Skin epidermis (tissue), 12 donors: ENCODE results near the gene DYRK1B.
A peak's percentile ranks its signal among the peaks of the same experiment; 100 is the strongest.
"Not testable (repeated sequence)": the region's sequence is repeated elsewhere in the genome, so short reads cannot be mapped to it uniquely, and the experiment has no call there.

Experiments used
- H3K27ac ChIP-seq, 21 experiments: fragments of 200-600 bp; sonication (generic) in 11 of 21; one replicate each; pipeline ENCODE4 v1.5.0; 2020; ENCODE audit warnings: mild to moderate bottlenecking in 3 of 21, inconsistent platforms in 2 of 21, moderate library complexity in 2 of 21
- H3K4me3 ChIP-seq, 7 experiments: fragments of 200-600 bp; sonication (generic) in 2 of 7; one replicate each; pipeline ENCODE4 v1.5.0; 2020; ENCODE audit warnings: inconsistent platforms in 2 of 7, mild to moderate bottlenecking in 2 of 7, moderate library complexity in 1 of 7

Gene DYRK1B

DNA sequence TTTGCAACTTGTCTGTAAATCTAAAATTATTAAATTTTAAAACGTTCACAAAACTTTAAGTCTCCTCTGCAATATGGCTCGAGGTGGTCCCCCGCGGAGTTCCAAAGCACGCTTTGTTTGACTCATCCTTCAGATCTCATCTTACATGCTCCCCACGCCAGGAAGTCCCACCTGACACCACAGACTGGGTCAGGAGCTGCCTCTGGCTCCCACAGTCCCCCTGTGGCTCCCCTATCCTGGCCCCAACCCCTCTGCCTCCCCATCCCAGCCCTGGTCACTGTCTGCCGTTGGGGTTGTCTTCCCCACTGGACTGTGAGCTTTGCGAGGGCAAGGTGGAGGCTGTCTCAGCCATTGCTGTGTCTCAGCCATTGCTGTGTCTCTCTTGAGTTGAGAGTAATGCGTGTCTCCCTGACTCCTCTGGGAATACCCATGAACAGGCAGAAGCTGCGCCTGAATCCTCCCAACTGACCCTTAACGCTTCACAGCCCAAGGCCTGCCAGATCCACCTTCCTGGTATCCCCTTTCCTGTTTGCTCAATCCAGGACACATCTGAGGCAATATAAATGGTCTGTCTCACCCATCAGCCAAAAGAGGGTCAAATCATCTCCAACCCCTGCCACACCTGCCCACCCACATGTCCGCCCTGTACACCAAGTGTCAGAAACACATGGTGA is 15.9 kb downstream of the DYRK1B start:
- Histone ChIP-seq H3K27ac (no peak overlapping the region), H3K4me3 (no peak overlapping the region)

DNA sequence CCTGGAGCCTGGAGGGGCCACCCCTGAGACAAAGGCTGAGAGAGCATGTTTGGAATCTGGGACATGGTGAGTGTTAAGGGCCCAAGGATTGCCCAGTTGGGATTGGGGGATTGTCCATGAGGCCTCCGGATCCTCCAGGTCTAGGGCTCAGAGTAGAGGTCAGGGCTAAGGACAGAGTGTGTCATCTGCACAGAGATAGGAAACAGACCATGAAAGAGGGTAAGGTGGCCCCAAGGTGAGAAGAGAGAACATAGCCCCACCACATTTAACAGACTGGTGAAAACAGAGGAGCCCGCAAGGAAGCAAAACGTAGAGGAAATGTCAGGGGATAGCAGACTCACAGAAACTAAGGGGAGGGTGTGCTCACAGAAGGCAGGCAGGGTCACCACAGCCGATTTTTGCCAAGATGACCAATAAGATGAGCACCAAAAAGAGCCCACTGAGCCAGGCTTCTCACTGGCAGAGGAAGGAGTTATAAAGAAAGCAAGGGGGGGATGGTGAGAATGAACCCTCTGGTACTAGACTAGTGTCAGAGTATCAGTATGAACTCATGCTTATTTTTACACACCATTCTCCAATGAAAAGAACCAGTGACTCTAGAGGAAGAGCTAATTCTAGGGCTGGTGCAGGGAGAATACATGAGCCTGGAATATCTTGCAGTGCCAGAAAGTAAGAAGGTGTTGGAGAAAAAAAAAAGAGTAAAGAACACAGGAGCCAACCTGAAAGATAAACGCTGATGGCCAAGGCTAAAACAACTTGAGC is 17.5 kb downstream of the DYRK1B start:
- Histone ChIP-seq H3K4me3 (no peak overlapping the region), H3K27ac (no peak overlapping the region)

DNA sequence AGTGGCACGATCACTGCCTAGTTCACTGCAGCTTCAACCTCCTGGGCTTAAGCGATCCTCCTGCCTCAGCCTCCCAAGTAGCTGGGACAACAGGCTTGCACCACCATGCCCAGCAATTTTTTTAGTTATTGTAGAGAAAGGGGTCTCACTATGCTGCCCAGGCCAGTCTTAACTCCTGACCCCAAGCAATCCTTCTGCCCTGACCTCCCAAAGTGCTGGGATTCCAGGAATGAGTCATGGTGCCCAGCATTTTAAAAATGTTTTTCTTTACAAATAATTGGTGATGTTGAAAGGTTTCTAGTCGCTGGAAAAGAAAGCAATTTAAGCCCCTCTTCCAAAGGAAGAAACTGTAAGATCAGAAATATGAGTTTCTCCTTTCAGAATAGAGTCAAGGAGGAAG is 19.4 kb downstream of the DYRK1B start:
- no peak overlapping the region for H3K27ac ChIP-seq
- H3K4me3 ChIP-seq, result no peak overlapping the region

DNA sequence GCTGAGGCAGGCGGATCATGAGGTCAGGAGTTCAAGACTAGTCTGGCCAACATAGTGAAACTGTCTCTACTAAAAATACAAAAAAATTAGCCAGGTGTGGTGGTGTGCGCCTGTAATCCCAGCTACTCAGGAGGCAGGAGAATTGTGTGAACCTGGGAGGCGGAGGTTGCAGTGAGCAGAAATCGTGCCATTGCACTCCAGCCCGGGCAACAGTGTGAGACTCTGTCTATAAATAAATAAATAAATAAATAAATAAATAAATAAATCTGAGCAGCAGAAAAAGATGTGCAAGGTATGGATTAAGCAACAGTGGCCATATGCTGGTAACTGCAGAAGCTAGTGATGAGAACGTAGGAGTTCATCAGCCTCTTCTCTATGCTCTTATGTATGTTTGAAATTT is 19.9 kb downstream of the DYRK1B start:
- not testable (repeated sequence) for H3K27ac ChIP-seq

DNA sequence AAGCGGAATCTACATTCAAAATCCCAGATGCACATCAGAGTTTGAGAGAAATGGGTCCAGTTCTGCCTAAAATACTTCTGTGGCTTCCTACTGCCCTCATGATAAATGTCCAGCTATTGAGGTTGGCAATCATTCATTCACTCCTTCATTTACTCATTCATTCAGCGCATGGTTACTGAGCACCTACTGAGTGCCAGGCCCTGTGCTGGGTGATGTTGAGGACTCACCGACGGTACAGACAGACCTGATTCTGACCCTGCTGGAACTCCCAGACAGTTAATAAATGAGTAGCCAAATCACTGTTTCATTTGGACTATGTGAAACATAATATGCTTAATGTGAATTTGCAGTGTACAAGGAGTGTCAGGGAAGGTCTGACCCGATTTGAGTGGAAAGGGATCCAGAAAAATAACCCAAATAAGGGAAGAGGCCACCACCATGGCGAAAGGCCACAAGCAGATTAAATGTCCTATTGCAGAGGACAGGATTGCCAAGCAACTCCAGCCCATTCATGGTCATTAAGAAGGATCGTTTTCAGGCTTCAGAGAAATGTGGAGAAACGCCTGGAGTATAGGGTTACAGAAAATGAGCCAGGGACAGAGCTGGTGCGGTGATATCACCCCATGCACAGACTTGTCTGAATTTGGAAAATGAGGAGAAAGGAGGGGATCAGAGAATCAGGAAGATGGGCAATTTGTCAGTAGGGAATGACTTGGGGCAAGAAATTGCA is 20.5 kb downstream of the DYRK1B start:
- Histone ChIP-seq H3K4me3 (no peak overlapping the region), H3K27ac (no peak overlapping the region)

More for the DNA sequence above, 19.9 kb downstream of the DYRK1B start:
- H3K4me3 ChIP-seq, result not testable (repeated sequence)

DNA sequence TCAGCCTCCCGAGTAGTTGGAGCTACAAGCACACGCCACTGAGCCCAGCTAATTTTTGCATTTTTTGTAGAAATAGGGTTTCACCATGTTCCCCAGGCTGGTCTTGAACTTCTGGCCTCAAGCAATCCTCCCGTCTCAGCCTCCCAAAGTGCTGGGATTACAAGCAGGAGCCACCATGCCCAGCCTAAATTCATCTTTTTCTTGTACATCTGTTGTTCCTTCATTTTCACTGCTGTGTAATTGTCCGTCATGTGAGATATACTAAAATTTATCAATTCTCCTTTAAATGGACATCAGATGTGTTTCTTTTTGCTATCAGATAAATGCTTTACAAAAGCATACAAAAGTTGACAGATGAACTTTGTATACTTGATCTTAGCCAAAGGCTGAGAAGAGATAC is 22.9 kb downstream of the DYRK1B start:
- H3K4me3 ChIP-seq, result no peak overlapping the region
- no peak overlapping the region for H3K27ac ChIP-seq

DNA sequence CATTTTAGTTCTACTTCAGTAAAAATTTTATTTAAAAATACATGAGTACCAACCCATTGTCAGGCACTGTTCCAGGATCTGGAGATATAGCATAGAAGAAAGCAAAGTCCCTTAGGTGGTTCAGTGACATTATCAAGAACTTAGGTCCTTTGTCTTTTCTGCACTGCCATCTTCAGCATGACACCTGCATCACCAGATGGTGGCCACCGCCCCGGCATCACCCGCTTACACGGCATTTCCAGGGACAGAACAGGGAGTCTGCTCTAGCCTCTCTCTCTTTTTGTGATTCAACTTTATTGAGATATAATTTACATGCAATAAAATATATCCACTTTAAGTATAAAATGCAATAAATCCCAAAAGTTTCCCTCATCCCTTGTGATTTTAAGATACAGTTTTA is 23.5 kb downstream of the DYRK1B start:
- Histone ChIP-seq H3K27ac (no peak overlapping the region), H3K4me3 (no peak overlapping the region)

DNA sequence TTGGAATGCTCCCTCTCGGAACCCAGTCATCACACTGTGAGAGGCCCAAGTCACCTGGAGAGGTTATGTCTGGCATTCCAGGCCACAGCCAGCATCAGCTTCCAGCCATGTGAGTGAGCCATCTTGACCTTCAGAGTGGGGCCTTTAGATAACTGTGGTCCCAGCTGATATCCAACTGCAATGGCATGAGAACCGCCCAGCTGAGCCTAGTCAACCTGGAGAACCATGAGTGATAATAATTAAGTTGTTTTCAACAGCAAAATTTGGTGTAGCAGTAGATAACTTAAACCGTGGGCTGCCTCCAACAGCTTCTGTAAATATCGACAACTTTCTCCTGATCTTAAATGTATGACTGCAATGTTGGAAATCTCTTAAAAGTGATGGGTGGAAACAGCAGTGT is 24.6 kb downstream of the DYRK1B start:
- no peak overlapping the region for H3K27ac ChIP-seq

DNA sequence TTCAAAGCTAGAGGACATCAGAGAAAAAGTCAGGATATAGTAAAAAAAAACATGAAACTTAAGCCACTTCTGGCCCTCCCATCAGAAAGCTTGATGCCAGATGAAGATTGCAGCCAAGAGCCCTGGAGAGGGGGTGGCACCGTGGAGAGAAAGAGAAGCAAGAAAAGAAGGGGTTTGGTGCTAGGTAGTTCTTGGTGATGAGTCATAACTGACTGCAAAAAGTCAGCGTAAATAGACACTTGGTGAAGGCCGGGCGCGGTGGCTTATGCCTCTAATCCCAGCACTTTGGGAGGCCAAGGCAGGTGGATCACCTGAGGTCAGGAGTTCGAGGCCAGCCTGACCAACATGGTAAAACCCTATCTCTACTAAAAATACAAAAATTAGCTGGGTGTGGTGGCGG is 25.3 kb downstream of the DYRK1B start:
- not testable (repeated sequence) for H3K27ac ChIP-seq, H3K4me3 ChIP-seq

More for the DNA sequence above, 24.6 kb downstream of the DYRK1B start:
- H3K4me3 ChIP-seq, result no peak overlapping the region

DNA sequence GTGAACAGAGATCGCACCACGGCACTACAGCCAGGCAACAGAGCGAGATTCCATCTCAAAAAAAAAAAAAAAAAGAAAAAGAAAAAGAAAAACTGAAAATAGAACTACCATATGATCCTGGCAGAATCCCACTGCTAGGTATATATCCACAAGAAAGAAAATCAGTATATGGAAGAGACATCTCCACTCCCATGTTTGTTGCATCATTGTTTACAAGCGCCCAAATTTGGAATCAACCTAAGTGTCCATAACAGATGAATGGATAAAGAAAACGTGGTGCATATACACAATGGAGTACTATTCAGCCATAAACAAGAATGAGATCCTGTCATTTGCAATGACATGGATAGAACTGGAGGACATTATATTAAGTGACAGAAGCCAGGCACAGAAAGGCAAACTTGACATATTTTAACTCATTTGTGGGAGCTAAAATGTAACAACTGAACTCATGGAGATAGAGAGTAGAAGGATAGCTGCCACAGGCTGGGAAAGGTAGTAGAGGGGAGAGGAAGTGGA is 26.1 kb downstream of the DYRK1B start:
- Histone ChIP-seq H3K4me3 (no peak overlapping the region), H3K27ac (no peak overlapping the region)

DNA sequence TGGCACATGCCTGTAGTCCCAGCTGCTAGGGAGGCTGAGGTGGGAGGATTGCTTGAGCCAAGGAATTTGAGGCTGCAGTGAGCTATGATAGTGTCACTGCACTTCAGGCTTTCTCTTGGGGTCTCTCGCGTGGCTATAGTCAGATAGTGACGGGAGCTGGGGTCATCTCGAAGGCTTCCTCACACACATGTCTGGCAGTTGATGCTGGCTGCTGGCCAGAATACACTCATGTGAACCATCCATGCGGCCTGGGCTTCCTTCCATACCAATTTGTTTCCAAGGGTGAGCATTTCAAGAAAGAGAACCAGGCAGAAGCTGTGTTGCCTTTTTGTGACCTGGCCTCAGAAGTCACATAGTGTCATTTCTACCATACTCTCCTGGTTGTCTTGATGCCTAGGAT is 28.9 kb downstream of the DYRK1B start:
- no peak overlapping the region for H3K4me3 ChIP-seq

DNA sequence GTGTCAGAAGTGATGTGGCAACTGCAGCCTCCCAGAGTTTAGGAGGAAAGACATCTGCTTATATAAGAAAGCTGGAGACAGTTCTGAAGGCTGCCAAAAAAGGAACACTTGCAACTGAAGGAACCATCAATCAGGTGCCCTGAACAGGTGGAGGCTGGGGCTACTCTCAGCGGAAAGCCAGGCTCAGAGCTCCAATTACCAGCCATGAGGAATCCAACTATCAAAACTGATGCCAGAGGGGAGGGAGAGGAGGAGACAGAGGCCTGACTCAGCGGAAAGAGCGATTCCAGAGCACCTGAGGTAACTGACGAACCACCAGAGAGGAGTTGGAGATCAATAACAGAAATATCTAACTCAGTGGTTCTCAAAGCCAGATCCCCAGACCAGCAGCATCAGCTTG is 31.0 kb downstream of the DYRK1B start:
- Histone ChIP-seq H3K4me3 (no peak overlapping the region), H3K27ac (no peak overlapping the region)

More for the DNA sequence above, 28.9 kb downstream of the DYRK1B start:
- H3K27ac ChIP-seq, result no peak overlapping the region

DNA sequence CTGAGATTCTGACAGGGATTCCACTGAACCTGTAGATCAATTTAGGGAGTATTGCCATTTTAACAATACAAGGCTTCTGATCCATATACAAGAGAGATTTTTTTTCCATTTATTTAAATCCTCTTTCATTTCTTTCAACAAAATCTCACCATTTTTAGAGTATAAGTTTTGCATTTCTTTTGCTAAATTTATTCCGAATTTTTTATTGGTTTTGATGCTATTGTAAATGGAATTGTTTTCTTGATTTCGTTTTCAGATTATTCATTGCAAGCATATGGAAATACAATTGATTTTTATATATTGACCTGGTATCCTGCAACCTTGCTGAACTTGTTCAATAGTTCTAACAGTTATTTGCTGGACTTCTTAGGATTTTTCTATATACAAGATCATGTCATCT is 36.9 kb downstream of the DYRK1B start:
- Histone ChIP-seq H3K4me3 (no peak overlapping the region), H3K27ac (no peak overlapping the region)

DNA sequence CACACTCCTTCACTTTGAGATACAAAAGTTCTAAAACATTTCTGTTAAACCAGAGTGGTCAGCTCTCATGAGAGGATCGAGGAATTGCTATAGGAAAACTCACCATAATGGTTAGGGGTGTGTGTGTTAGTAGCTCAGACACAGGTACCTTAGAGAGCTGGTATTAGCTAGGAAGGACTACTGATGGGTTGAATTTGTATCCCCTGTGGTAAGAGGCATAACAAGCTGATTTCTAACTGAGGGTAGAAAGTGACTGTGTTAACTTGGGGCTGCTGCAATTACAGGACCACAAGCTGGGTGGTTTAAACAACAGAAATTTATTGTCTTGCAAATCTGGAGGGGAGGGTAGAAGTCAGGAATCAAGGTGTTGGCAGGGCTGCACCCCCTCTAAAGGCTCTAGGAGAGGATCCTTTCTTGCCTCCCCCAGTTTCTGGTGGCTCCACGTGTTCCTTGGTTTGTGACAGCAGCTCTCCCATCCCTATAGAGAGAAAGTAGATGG is 37.9 kb downstream of the DYRK1B start:
- H3K27ac ChIP-seq, result no peak overlapping the region
- no peak overlapping the region for H3K4me3 ChIP-seq

DNA sequence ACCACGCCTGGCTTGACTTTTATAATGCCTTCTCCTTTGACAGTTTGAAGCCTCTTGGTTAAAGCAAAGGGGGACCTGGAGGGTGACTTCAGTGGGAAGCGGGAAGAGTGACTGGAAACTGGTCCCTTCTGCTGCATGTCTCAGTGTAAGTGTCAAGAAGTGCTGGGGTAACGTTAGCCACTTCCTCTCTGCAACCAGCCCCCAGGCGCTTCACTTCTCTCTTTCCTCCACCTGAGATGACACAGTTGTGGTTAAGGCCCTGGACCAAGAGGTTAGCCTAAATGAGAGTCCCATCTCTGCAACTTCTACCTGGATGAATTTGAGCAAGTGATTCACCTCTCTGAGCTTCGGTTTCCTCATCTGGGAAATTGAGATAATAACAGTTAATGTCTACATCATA is 39.0 kb downstream of the DYRK1B start:
- no peak overlapping the region for H3K4me3 ChIP-seq
- no peak overlapping the region for H3K27ac ChIP-seq

DNA sequence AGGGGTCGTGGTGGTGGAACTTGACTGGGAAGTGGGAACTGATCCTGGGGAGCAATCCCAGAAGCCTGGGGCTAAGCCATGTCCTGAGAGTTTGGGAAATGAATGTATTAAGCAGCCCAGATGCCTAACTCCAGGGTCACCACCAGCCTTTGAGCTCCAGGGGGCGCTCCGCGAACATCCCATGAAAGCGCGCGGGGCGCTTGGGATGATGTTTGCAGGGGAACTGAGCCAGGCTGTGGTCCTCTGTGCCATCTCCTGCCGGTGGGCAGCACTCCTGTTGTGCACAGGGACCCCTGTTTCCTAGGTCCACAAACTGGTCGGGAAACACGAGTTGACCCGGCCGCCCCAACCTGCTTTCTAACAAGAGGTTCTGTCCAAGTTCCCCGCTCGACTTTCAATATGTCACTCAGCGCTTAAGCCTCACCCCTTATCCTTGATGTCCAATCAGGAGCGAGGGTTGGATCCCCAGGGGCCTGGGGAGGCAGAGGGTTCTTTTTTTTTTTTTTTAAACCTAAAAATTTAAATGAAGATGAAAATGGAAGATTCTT is 40.9 kb downstream of the DYRK1B start:
- Histone ChIP-seq H3K27ac (no peak overlapping the region), H3K4me3 (peak overlapping the region; percentile 17 to 37 (median 24))

DNA sequence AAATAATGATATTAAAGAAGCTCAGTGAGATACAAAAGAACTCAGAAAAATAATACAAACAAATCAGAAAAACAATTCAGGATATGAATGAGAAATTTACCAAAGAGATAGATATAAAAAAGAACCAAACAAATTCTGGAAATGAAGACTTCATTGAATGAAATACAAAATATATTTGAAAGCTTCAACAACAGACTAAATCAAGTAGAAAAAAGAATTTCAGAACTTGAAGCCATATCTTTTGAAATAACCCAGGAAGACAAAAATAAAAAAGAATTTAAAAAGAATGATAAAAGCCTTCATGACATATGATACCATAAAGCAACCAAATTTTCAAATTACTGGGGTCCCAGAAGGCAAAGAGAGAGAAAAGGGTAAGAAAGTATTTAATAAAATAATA is 45.7 kb downstream of the DYRK1B start:
- no peak overlapping the region for H3K4me3 ChIP-seq
- no peak overlapping the region for H3K27ac ChIP-seq

DNA sequence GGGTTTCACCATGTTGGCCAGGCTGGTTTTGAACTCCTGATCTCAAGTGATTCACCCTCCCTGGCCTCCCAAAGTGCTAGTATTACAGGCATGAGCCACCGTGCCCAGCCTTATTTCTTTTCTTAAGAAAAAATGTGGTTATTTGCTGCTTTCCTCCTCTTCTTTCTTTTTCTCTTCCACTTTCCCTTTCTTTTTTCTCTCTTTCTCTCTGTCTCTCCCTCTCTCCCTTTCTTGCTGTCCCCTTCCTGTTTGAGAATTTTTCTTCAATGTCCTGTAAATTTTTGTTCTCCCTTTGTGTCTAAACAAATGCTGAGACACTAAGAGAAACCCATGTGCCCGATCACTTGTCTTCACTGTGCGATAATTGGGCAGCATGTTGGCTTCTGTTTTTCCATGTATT is 53.1 kb downstream of the DYRK1B start:
- Histone ChIP-seq H3K4me3 (no peak overlapping the region), H3K27ac (no peak overlapping the region)

DNA sequence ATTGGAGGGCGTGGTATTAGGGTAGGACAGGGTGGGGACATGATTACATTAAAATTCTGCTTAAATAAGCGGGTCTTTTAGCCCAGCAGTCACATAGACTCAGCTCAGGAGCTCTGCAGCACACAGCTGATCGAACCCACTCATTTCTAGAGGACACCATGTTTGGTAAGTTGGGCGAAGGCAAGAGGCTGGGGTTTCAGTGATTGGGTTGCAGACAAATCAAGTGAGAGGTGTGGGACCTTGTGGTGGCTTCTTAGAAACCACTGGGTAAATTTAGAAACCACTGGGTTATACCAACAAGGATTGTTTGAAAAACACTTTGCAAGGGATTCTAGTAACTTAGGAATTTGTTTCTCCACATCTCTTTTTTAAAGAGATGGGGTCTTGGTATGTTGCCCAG is 55.2 kb downstream of the DYRK1B start, which contains the start of gene LEUTX:
Gene LEUTX, plus strand, starts transcription at position 92 of the 400 bp plus-strand sequence. Its CDS starts 67 bp downstream, at position 159.
- no peak within 1 kb of the TSS for H3K27ac ChIP-seq

More for the DNA sequence above, 55.2 kb downstream of the DYRK1B start, which contains the start of gene LEUTX:
- H3K4me3 ChIP-seq, result no peak within 1 kb of the TSS
